IPS DF 4.7 (cell line): ENCODE measurements around the gene TRAPPC6A.

ENCODE experiments used
- DNase-seq: peaks from one replicate; pipeline ENCODE4 v3.0.0-alpha.2; 2013; ENCODE audit warnings: low spot score; ENCODE audit errors: extremely low read depth

The TRAPPC6A gene

GRCh38 chr19:45186509-45187334, 8.7 kb upstream of the TRAPPC6A start:
- DNase-seq = no peak

DNA sequence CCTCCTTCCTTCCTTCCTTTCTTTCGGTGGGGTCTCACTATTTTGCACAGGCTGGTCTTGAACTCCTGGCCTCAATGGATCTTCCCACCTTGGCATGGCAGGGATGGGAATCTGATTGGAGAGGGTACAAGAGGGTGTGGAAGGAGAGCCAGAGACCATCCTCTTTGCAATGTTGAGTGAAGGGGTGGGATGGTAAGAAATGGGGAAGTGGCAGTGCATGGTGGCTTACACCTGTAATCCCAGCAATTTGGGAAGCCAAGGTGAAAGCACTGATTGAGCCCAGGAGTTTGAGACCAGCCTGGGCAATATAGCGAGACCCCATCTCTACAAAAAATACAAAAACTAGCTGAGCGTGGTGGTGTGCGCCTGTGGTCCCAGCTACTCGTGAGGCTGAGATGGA, 6.1 kb upstream of the TRAPPC6A start:
- no peak for DNase-seq

GRCh38 chr19:45182758-45183157, 4.7 kb upstream of the TRAPPC6A start:
- no peak for DNase-seq

DNA sequence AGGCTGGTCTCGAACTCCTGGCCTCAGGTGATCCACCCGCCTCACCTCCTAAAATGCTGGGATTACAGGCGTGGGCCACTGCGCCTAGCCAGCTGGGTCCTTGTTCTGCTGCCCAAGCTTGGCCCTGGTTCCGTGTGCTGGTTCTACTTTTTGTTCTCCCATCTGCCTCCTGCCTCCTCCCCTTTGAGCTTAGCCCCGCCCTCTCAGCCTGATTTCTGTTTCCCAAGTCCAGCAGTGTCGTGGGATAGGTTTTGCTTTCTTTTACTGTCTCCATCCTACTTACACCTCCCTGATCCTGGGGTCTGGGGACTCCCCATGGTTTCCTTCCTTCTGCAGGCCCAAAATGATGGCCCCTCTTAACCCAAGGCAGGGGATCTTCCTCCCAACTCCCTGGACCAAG, 2.9 kb upstream of the TRAPPC6A start:
- no peak for DNase-seq

DNA sequence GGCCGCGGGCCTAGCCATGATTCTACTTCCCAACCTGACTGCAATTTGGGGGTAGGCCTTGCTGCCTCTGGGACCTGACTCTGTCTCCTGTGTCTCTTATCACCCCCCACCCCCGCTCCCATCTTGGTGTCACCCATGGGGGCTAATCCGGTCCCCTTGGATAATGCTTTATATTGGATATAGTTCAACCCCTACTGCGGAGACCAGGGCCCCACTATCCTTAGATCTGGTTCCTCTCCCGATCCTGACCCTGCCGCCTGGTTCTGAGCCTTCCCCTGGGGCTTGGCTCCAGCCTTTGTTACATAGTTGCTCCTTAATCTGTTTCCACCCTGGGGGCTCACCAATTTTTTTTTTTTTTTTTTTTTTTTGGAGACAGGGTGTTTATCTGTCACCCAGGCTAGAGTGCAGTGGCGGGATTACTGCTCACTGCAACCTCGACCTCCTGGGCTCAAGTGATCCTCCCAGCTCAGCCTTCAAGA, 1.9 kb upstream of the TRAPPC6A start:
- DNase-seq = no peak

DNA sequence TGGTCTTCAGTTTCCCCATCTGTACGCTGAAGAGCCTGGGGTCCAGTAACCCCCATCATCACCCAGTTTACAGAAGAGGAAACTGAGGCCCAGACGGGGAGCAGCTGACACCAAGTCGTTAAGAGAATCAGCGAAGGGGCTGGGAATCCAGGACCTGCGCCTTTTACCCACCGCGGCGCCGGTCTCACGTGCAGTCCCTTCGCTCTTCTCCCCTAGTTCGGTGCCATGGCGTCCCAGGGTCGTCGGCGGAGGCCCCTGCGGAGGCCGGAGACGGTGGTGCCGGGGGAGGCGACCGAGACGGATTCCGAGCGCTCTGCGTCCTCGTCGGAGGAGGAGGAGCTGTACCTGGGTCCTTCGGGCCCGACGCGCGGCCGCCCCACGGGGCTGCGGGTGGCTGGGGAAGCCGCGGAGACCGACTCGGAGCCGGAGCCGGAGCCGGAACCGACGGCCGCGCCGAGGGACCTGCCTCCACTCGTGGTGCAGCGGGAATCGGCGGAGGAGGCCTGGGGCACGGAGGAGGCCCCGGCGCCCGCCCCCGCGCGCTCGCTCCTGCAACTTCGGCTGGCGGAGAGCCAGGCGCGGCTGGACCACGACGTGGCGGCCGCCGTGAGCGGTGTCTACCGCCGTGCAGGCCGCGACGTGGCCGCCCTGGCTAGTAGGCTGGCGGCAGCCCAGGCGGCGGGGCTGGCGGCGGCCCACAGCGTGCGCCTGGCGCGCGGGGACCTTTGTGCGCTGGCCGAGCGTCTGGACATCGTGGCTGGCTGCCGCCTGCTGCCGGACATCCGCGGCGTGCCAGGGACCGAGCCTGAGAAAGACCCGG, 1.2 kb upstream of the TRAPPC6A start:
- DNase-seq = no peak

DNA sequence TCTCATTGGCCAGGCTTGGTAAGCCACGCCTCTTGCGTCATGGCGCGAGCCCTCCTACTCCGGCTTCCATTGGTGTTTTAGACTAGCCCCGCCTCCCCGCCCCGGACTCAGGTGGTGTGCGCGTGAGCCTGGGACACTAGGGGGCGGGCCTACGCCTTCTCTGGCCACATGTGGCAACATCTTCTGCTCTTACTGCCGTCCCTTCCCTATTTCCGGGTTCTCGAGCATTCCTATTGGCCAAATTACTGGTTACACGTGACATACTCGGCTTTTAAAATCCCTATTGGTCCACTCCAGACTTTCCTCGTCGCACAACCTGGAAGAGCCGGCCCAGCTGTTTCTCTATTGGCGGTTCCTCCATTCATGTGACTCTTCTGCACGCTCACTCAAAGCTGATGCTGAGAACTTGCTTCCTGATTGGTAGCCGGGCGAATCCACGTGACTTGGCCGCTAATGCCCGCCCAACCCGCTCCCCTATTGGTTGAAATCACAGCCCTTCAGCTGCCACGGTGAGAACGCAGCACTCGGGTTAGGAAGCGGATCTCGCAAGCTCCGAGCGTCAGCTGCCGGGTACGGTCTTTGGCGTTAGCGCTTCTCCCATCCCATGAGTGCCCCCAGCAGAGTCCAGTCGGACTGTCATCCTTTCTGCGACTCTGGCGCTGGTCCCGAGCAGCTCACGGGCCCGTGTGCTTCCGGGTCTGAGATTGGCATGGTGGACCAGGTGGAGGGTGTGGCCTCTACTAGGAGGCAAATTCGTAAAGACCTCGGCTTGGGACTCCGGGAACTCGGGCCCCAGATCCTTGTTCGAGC, 430 bp upstream of the TRAPPC6A start, which contains the start of gene BLOC1S3:
TSS of gene BLOC1S3 (plus strand) at position 523 of the 810 bp plus-strand sequence. CDS start 513 bp downstream, outside the sequence.
- peak; percentile 99 for DNase-seq

- no peak for DNase-seq
Observed at GRCh38 chr19:45175515-45176345, 2.3 kb downstream of the TRAPPC6A start.

- no peak for DNase-seq
Observed at GRCh38 chr19:45173816-45174215, 4.2 kb downstream of the TRAPPC6A start.

GRCh38 chr19:45172611-45173208, 5.3 kb downstream of the TRAPPC6A start:
- DNase-seq = no peak

DNA sequence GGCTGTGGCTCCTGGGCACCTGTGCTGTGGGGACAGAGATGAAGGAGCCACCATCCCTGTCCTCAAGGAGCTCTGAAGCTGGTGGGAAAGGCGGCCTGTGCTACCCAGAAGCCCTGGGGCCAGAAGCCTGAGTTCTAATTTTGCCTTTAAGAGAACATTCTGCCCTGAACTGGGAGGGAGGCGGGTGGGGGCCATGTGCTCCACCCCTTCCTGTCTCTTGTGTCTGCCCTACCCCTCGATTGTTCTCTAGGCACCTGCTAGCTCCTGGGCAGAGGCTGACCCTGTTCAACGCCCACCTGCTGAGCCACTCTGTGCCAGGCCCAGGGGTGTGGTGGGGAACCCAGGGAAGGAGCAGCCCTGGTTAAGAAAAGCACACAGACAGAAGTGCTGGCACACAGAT, 5.9 kb downstream of the TRAPPC6A start:
- no peak for DNase-seq

- no peak for DNase-seq
Observed at GRCh38 chr19:45171211-45171623, 6.8 kb downstream of the TRAPPC6A start.

- DNase-seq = no peak
Observed at GRCh38 chr19:45170146-45171106, 7.6 kb downstream of the TRAPPC6A start.

- no peak for DNase-seq
Observed at GRCh38 chr19:45169602-45170001, 8.4 kb downstream of the TRAPPC6A start.

- no peak for DNase-seq
Observed at GRCh38 chr19:45168767-45169351, 9.2 kb downstream of the TRAPPC6A start.

DNA sequence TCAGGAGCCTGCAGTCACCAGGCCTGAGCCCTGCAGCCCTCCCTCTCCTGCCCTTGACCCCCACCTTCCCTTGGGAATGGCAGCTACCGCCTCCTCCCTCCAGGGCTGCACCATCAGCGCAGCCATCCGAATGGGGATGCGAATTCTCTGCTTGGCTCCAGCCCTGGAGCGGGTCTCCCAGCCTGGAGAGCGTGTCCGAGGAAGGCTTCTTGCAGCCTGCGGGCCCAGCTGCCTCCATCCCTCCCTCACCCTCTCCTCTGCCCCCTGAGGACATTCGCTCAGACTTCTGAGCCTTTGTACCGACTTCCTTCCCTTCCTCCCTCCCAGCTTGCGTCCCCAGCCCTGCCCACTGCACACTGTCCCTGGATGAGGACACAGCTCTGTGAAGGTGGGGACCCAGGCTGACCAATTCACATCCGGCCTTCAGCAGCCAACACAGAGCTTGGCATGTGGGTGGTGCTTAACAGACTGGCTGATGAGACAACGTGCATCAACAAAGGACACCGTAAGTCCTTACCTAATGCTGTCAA, 11.2 kb downstream of the TRAPPC6A start:
- DNase-seq = no peak

GRCh38 chr19:45164577-45165335, 13.3 kb downstream of the TRAPPC6A start:
- no peak for DNase-seq
